GM12874 (cell line): ENCODE results near the gene PIP4P1.

Source experiments
- TF ChIP-seq, protein P1 (sequence below): IDR thresholded peaks from 2 replicates; pipeline ENCODE4 v1.5.1; 2011; ENCODE audit warnings: low read depth, mild to moderate bottlenecking, control low read depth, low read length, moderate library complexity; ENCODE audit not compliant: insufficient read depth

The PIP4P1 gene

GRCh38 chr14:20427231-20428009, 33.8 kb downstream of the PIP4P1 start:
- TF ChIP-seq, protein P1, sequence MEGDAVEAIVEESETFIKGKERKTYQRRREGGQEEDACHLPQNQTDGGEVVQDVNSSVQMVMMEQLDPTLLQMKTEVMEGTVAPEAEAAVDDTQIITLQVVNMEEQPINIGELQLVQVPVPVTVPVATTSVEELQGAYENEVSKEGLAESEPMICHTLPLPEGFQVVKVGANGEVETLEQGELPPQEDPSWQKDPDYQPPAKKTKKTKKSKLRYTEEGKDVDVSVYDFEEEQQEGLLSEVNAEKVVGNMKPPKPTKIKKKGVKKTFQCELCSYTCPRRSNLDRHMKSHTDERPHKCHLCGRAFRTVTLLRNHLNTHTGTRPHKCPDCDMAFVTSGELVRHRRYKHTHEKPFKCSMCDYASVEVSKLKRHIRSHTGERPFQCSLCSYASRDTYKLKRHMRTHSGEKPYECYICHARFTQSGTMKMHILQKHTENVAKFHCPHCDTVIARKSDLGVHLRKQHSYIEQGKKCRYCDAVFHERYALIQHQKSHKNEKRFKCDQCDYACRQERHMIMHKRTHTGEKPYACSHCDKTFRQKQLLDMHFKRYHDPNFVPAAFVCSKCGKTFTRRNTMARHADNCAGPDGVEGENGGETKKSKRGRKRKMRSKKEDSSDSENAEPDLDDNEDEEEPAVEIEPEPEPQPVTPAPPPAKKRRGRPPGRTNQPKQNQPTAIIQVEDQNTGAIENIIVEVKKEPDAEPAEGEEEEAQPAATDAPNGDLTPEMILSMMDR = no peak

DNA sequence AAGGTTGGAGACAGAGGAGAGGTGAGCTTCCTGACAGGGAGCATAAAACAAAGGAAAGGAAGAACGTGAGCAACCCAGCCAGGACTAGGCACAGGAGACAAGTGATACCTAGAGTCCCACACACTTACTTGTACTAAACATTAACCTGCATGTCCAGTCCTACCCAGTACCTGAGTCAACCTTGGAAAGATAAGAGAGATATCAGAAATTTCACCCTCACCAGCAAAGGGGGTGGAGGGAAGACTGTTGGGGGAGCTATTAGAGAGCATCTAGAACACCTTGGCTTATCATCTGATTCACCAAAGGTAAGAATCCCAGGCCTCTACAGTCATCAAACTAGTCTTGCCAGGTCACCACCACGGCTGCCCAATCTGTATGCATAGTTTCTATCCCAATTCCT, 36.4 kb downstream of the PIP4P1 start:
- TF ChIP-seq, protein P1 = no peak

DNA sequence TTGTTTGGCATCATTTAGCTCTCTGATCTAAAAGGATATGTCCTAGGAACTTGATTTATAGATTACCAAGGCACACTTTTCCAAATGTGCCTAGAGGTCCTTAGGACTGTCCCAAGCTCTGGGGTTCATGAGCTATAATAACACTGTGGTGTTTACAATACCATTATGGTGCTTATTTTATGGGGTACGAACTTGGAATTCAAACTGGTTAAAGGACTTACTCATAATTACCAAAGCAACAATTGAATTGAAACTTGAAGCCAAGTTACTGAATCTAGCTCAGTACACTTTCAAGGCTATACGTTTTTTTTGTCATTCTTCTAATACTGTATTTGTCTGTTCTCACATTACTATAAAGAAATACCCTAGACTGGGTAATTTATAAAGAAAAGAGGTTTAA, 38.3 kb downstream of the PIP4P1 start:
- TF ChIP-seq, protein P1 = no peak

DNA sequence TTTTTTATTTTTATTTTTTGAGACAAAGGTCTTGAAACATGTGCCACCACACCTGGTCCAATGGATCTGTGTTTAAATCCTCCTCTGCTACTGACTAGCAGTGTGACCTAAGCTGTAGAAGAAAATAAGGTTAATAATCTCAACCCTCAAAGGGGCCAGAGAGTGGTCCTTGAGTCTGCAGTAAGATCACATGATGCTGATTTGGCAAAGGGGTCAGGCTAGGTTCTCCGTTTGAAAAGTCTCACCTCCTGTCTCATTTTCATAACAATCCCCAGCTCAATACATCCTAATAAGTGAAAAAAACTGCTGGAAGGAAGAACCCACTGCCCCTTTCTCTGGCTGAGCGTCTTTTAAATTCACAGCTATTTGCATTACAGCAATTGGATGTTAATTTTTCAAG, 40.0 kb downstream of the PIP4P1 start:
- TF ChIP-seq, protein P1 = no peak

- TF ChIP-seq, protein P1 = no peak
Observed at GRCh38 chr14:20419419-20419818, 41.8 kb downstream of the PIP4P1 start.

GRCh38 chr14:20418501-20418909, 42.7 kb downstream of the PIP4P1 start:
- TF ChIP-seq, protein P1 = no peak

- TF ChIP-seq, protein P1 = no peak
Observed at GRCh38 chr14:20417250-20418186, 43.7 kb downstream of the PIP4P1 start.
